ENCODE data around the gene GTF2F1.
"Not testable (repeated sequence)": the region's sequence is repeated elsewhere in the genome, so short reads cannot be mapped to it uniquely, and the experiment has no call there.

GTF2F1 gene

GRCh38 chr19:6384381-6384780 is 8.6 kb downstream of the GTF2F1 start:
- no peak for DNase-seq

- DNase-seq: no peak
These were observed 9.8 kb downstream of the GTF2F1 start for GRCh38 chr19:6383188-6383587.

GRCh38 chr19:6381030-6381750 is 11.8 kb downstream of the GTF2F1 start:
- DNase-seq: no peak

- DNase-seq: no peak
These were observed 13.2 kb downstream of the GTF2F1 start for GRCh38 chr19:6379744-6380143.

- no peak for DNase-seq
These were observed 14.5 kb downstream of the GTF2F1 start for GRCh38 chr19:6378486-6378885.

GRCh38 chr19:6378041-6378440 is 14.9 kb downstream of the GTF2F1 start:
- DNase-seq: no peak

GRCh38 chr19:6376512-6377190 is 16.3 kb downstream of the GTF2F1 start:
- no peak for DNase-seq

GRCh38 chr19:6375411-6376010 is 17.5 kb downstream of the GTF2F1 start, which contains the start of gene PSPN:
TSS of gene PSPN (minus strand) at chr19:6375933. CDS start at chr19:6375849, 84 bp downstream.
- no peak for DNase-seq

- no peak for DNase-seq
These were observed 18.1 kb downstream of the GTF2F1 start for GRCh38 chr19:6374711-6375410.

GRCh38 chr19:6374161-6374709 is 18.7 kb downstream of the GTF2F1 start:
- no peak for DNase-seq

GRCh38 chr19:6373813-6374108 is 19.2 kb downstream of the GTF2F1 start:
- no peak for DNase-seq

- peak; percentile 94 for DNase-seq
These were observed 19.7 kb downstream of the GTF2F1 start for GRCh38 chr19:6373096-6373812.

- DNase-seq: peak; percentile 99
These were observed 20.3 kb downstream of the GTF2F1 start, which contains the start of gene ALKBH7 for GRCh38 chr19:6372594-6373095. TSS of gene ALKBH7 (plus strand) at chr19:6372794. CDS start at chr19:6372821, 27 bp downstream.

GRCh38 chr19:6364353-6364752 is 28.6 kb downstream of the GTF2F1 start:
- no peak for DNase-seq

- DNase-seq: no peak
These were observed 30.6 kb downstream of the GTF2F1 start for GRCh38 chr19:6362351-6362801.

- no peak for DNase-seq
These were observed 31.0 kb downstream of the GTF2F1 start for GRCh38 chr19:6362027-6362350.

- not testable (repeated sequence) for DNase-seq
These were observed 32.1 kb downstream of the GTF2F1 start for GRCh38 chr19:6360857-6361216.

GRCh38 chr19:6360445-6360844 is 32.5 kb downstream of the GTF2F1 start:
- not testable (repeated sequence) for DNase-seq

GRCh38 chr19:6359568-6360341 is 33.2 kb downstream of the GTF2F1 start:
- no peak for DNase-seq

GRCh38 chr19:6358003-6358402 is 35.0 kb downstream of the GTF2F1 start:
- DNase-seq: no peak

- no peak for DNase-seq
These were observed 35.8 kb downstream of the GTF2F1 start for GRCh38 chr19:6357174-6357573.
